ENCODE data around the gene RAB1A. TPM values are rescaled to one million over a fixed set of nuclear protein-coding genes. Genes with fewer than 3 reads are reported as not detected.
"Not testable (repeated sequence)": the region's sequence is repeated elsewhere in the genome, so short reads cannot be mapped to it uniquely, and the experiment has no call there.

The RAB1A gene
- total RNA-seq (100 to 1,000 TPM in 4 of 7 donors, 10 to 100 TPM in 3; 57.5 to 118 (median 104) TPM), polyA plus RNA-seq (100 to 1,000 TPM in 1 of 2 donors, 10 to 100 TPM in 1; 78.4 to 125 TPM)
- long read RNA-seq, donor 1, transcript RAB1A-203 (6 exons, 2,447 nt): major isoform, 350 of 375 reads
- long read RNA-seq, donor 1, partial matches to known transcripts: 3 of 375 reads
- long read RNA-seq, donor 1, other reads (novel, unspliced or antisense): 20 of 375 reads
- long read RNA-seq, donor 2, transcript RAB1A-203 (6 exons, 2,447 nt): major isoform, 99 of 169 reads
- long read RNA-seq, donor 2, partial matches to known transcripts: 69 of 169 reads
- long read RNA-seq, donor 2, other reads (novel, unspliced or antisense): 0 of 169 reads
- long read RNA-seq, donor 3, transcript RAB1A-203 (6 exons, 2,447 nt): major isoform, 130 of 139 reads
- long read RNA-seq, donor 3, partial matches to known transcripts: 1 of 139 reads
- long read RNA-seq, donor 3, other reads (novel, unspliced or antisense): 8 of 139 reads

- peak within 1 kb of the TSS; percentile 85 to 86 for H3K27ac ChIP-seq
- TF ChIP-seq CTCF (IDR thresholded peaks at IDR 0.05) (peak; percentile 28 to 61 (median 43)), EP300 (IDR thresholded peaks at IDR 0.05) (peak; percentile 76), POLR2A (IDR thresholded peaks at IDR 0.05) (peak; percentile 96)
- H3K4me3 ChIP-seq: peak within 1 kb of the TSS; percentile 76
- peaks cover 14% of the 10 kb centered on the region for H3K4me1 ChIP-seq (ENCODE audit: insufficient read depth)
- 1% methylated on average over 58 to 76 of the region's 76 CpGs for WGBS, 3 donors
- no peaks in the 10 kb centered on the region for H3K27me3 ChIP-seq
- intact Hi-C loops (cut with DNase I): loop anchor here in 3 of 4 donors (2.0 to 10.0 kb wide), 4 partner anchors 55 to 1285 kb away; partner anchors contain the start of genes CEP68 (in 1 of the 3) and UGP2 (in 1 of the 3)
- no peaks in the 10 kb centered on the region for H3K9me3 ChIP-seq
- no peaks in the 10 kb centered on the region for H3K36me3 ChIP-seq
- DNase-seq: peak; percentile 99 to 100 (median 99)
Observed at GRCh38 chr2:65129826-65130663, at the start of gene RAB1A. TSS of gene RAB1A (minus strand) at chr2:65130106. CDS start at chr2:65129915, 191 bp downstream.

GRCh38 chr2:65177751-65178442 lies 48.0 kb upstream of the RAB1A start:
- no peak for DNase-seq
- H3K27ac ChIP-seq: no peak overlapping the region
- no peaks in the 10 kb centered on the region for H3K4me1 ChIP-seq (ENCODE audit: insufficient read depth)
- TF ChIP-seq EP300 (IDR thresholded peaks at IDR 0.05): no peak
- TF ChIP-seq POLR2A (IDR thresholded peaks at IDR 0.05): no peak
- TF ChIP-seq CTCF (IDR thresholded peaks at IDR 0.05): no peak
- H3K36me3 ChIP-seq: no peaks in the 10 kb centered on the region
- no peaks in the 10 kb centered on the region for H3K9me3 ChIP-seq
- no peaks in the 10 kb centered on the region for H3K27me3 ChIP-seq
- intact Hi-C loops (cut with DNase I): loop anchor here in 1 of 4 donors (10.0 kb wide), 1 partner anchor 263 kb away; no protein-coding TSS in a partner anchor
- 51 to 86% (median 66%) methylated on average over 8 of the region's 8 CpGs for WGBS, 3 donors
- H3K4me3 ChIP-seq: no peak overlapping the region

GRCh38 chr2:65175894-65176530 lies 46.1 kb upstream of the RAB1A start:
- WGBS, 3 donors: 86 to 93% (median 86%) methylated on average over 23 of the region's 23 CpGs
- Histone ChIP-seq H3K27ac (no peak overlapping the region), H3K4me1 (ENCODE audit: insufficient read depth) (no peaks in the 10 kb centered on the region), H3K27me3 (no peaks in the 10 kb centered on the region), H3K4me3 (no peak overlapping the region), H3K36me3 (no peaks in the 10 kb centered on the region), H3K9me3 (no peaks in the 10 kb centered on the region)
- intact Hi-C loops (cut with DNase I): loop anchor here in 1 of 4 donors (10.0 kb wide), 1 partner anchor 261 kb away; no protein-coding TSS in a partner anchor
- DNase-seq: no peak
- no peak for TF ChIP-seq POLR2A (IDR thresholded peaks at IDR 0.05)
- TF ChIP-seq CTCF (IDR thresholded peaks at IDR 0.05): no peak
- TF ChIP-seq EP300 (IDR thresholded peaks at IDR 0.05): no peak

- DNase-seq; H3K27me3 ChIP-seq; H3K4me3 ChIP-seq; H3K9me3 ChIP-seq; H3K4me1 ChIP-seq (ENCODE audit: insufficient read depth); H3K27ac ChIP-seq; H3K36me3 ChIP-seq: not testable (repeated sequence)
- intact Hi-C loops (cut with DNase I): loop anchor here in 1 of 4 donors (10.0 kb wide), 1 partner anchor 259 kb away; no protein-coding TSS in a partner anchor
- WGBS, 3 donors: 96 to 99% (median 99%) methylated on average over 3 of the region's 3 CpGs
Observed at GRCh38 chr2:65174031-65174430, 44.1 kb upstream of the RAB1A start.
